Measurements from ENCODE around the gene LRMDA.

Gene LRMDA

GRCh38 chr10:75630746-75631145 is 199.3 kb downstream of the LRMDA start:
- in situ Hi-C loops (cut with HindIII; ENCODE audit: low pct_ligation_motif_present, low pct_unique_long_range_greater_than_20kb, low sequenced_read_pairs) = no loop called here
- DNase-seq = no peak

GRCh38 chr10:75632805-75633462 is 201.5 kb downstream of the LRMDA start:
- no peak for DNase-seq
- in situ Hi-C loops (cut with HindIII; ENCODE audit: low pct_ligation_motif_present, low pct_unique_long_range_greater_than_20kb, low sequenced_read_pairs) = no loop called here

GRCh38 chr10:75633568-75633967 is 202.1 kb downstream of the LRMDA start:
- in situ Hi-C loops (cut with HindIII; ENCODE audit: low pct_ligation_motif_present, low pct_unique_long_range_greater_than_20kb, low sequenced_read_pairs) = no loop called here

GRCh38 chr10:75634947-75635346 is 203.5 kb downstream of the LRMDA start:
- in situ Hi-C loops (cut with HindIII; ENCODE audit: low pct_ligation_motif_present, low pct_unique_long_range_greater_than_20kb, low sequenced_read_pairs) = no loop called here
- DNase-seq = no peak

More at GRCh38 chr10:75633568-75633967, 202.1 kb downstream of the LRMDA start:
- DNase-seq = no peak

- in situ Hi-C loops (cut with HindIII; ENCODE audit: low pct_ligation_motif_present, low pct_unique_long_range_greater_than_20kb, low sequenced_read_pairs) = no loop called here
- DNase-seq = no peak
These were observed 207.3 kb downstream of the LRMDA start for GRCh38 chr10:75638752-75639151.

- in situ Hi-C loops (cut with HindIII; ENCODE audit: low pct_ligation_motif_present, low pct_unique_long_range_greater_than_20kb, low sequenced_read_pairs) = no loop called here
- DNase-seq = no peak
These were observed 208.3 kb downstream of the LRMDA start for GRCh38 chr10:75639736-75640135.

GRCh38 chr10:75640381-75640780 is 209.0 kb downstream of the LRMDA start:
- no peak for DNase-seq
- in situ Hi-C loops (cut with HindIII; ENCODE audit: low pct_ligation_motif_present, low pct_unique_long_range_greater_than_20kb, low sequenced_read_pairs) = no loop called here

- in situ Hi-C loops (cut with HindIII; ENCODE audit: low pct_ligation_motif_present, low pct_unique_long_range_greater_than_20kb, low sequenced_read_pairs) = no loop called here
- no peak for DNase-seq
These were observed 209.4 kb downstream of the LRMDA start for GRCh38 chr10:75640803-75641202.

GRCh38 chr10:75643405-75643804 is 212.0 kb downstream of the LRMDA start:
- DNase-seq = no peak
- in situ Hi-C loops (cut with HindIII; ENCODE audit: low pct_ligation_motif_present, low pct_unique_long_range_greater_than_20kb, low sequenced_read_pairs) = no loop called here

- in situ Hi-C loops (cut with HindIII; ENCODE audit: low pct_ligation_motif_present, low pct_unique_long_range_greater_than_20kb, low sequenced_read_pairs) = no loop called here
- no peak for DNase-seq
These were observed 212.7 kb downstream of the LRMDA start for GRCh38 chr10:75643944-75644692.

GRCh38 chr10:75645704-75646103 is 214.3 kb downstream of the LRMDA start:
- in situ Hi-C loops (cut with HindIII; ENCODE audit: low pct_ligation_motif_present, low pct_unique_long_range_greater_than_20kb, low sequenced_read_pairs) = no loop called here
- DNase-seq = no peak

GRCh38 chr10:75646218-75646915 is 214.9 kb downstream of the LRMDA start:
- no peak for DNase-seq
- in situ Hi-C loops (cut with HindIII; ENCODE audit: low pct_ligation_motif_present, low pct_unique_long_range_greater_than_20kb, low sequenced_read_pairs) = no loop called here

- DNase-seq = no peak
- in situ Hi-C loops (cut with HindIII; ENCODE audit: low pct_ligation_motif_present, low pct_unique_long_range_greater_than_20kb, low sequenced_read_pairs) = no loop called here
These were observed 215.5 kb downstream of the LRMDA start for GRCh38 chr10:75646916-75647315.

- in situ Hi-C loops (cut with HindIII; ENCODE audit: low pct_ligation_motif_present, low pct_unique_long_range_greater_than_20kb, low sequenced_read_pairs) = no loop called here
- DNase-seq = no peak
These were observed 216.3 kb downstream of the LRMDA start for GRCh38 chr10:75647675-75648074.

- in situ Hi-C loops (cut with HindIII; ENCODE audit: low pct_ligation_motif_present, low pct_unique_long_range_greater_than_20kb, low sequenced_read_pairs) = no loop called here
- no peak for DNase-seq
These were observed 216.9 kb downstream of the LRMDA start for GRCh38 chr10:75648351-75648750.

- no peak for DNase-seq
- in situ Hi-C loops (cut with HindIII; ENCODE audit: low pct_ligation_motif_present, low pct_unique_long_range_greater_than_20kb, low sequenced_read_pairs) = no loop called here
These were observed 217.4 kb downstream of the LRMDA start for GRCh38 chr10:75648854-75649253.

- DNase-seq = no peak
- in situ Hi-C loops (cut with HindIII; ENCODE audit: low pct_ligation_motif_present, low pct_unique_long_range_greater_than_20kb, low sequenced_read_pairs) = no loop called here
These were observed 218.0 kb downstream of the LRMDA start for GRCh38 chr10:75649466-75649865.

GRCh38 chr10:75650648-75651047 is 219.2 kb downstream of the LRMDA start:
- DNase-seq = no peak

GRCh38 chr10:75651417-75651816 is 220.0 kb downstream of the LRMDA start:
- DNase-seq = peak; percentile 61
- in situ Hi-C loops (cut with HindIII; ENCODE audit: low pct_ligation_motif_present, low pct_unique_long_range_greater_than_20kb, low sequenced_read_pairs) = no loop called here

More at GRCh38 chr10:75650648-75651047, 219.2 kb downstream of the LRMDA start:
- in situ Hi-C loops (cut with HindIII; ENCODE audit: low pct_ligation_motif_present, low pct_unique_long_range_greater_than_20kb, low sequenced_read_pairs) = no loop called here

Data from ACHN (cell line).